ENCODE results near the gene ARHGAP25. TPM values are rescaled to one million over a fixed set of nuclear protein-coding genes. Genes with fewer than 3 reads are reported as not detected.

ARHGAP25 gene
- total RNA-seq, 3 donors from 2014 or later (not counting 1 experiment from before 2014, with no cell fraction given) = 122 to 180 (median 155) TPM

DNA sequence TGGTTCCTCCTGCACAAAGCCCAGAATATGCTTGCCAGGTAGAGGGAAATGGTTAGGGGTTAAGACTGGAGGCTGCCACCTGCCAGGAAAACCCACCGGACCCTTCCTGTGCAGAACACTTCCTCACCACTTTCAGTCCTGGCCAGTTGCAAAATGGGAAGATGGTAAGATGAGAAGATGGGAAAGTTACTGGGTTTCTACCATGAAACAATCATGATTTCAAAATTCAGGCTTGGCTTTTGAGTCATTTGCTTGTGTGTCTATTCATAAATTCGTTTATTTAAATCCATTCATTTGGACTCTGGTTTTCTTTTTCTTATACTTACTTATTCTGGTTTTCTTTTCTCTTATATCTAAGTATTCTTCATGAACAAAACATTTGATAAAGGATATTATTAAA is 129.4 kb downstream of the ARHGAP25 start:
- Histone ChIP-seq H3K9me3 (ENCODE audit: control insufficient read depth, insufficient read depth, low read length) (no peaks in the 10 kb centered on the region), H3K4me3 (ENCODE audit: low read length) (no peak overlapping the region), H3K27me3 (ENCODE audit: control insufficient read depth, insufficient read depth, low read length) (no peaks in the 10 kb centered on the region), H3K4me1 (ENCODE audit: control insufficient read depth, insufficient read depth, low read length) (no peaks in the 10 kb centered on the region), H3K36me3 (ENCODE audit: control insufficient read depth, insufficient read depth, low read length) (no peaks in the 10 kb centered on the region), H3K27ac (ENCODE audit: low read length) (no peak overlapping the region)
- WGBS (ENCODE audit: insufficient coverage) = 71% methylated on average over 1 of the region's 2 CpGs
- Mint-ChIP-seq H3K36me3 (no peaks in the 10 kb centered on the region), H3K4me3 (no peak overlapping the region), H3K9me3 (no peaks in the 10 kb centered on the region), H3K4me1 (peaks cover 9 to 15% of the 10 kb centered on the region in 2 donors), H3K27ac (no peak overlapping the region), H3K27me3 (ENCODE audit: low read depth in 2 of 2) (peaks cover 8 to 14% of the 10 kb centered on the region in 2 donors)
- intact Hi-C loops (cut with micrococcal nuclease) = no loop called here
- no peak for DNase-seq
- ATAC-seq = no peak
- TF ChIP-seq, protein P1, sequence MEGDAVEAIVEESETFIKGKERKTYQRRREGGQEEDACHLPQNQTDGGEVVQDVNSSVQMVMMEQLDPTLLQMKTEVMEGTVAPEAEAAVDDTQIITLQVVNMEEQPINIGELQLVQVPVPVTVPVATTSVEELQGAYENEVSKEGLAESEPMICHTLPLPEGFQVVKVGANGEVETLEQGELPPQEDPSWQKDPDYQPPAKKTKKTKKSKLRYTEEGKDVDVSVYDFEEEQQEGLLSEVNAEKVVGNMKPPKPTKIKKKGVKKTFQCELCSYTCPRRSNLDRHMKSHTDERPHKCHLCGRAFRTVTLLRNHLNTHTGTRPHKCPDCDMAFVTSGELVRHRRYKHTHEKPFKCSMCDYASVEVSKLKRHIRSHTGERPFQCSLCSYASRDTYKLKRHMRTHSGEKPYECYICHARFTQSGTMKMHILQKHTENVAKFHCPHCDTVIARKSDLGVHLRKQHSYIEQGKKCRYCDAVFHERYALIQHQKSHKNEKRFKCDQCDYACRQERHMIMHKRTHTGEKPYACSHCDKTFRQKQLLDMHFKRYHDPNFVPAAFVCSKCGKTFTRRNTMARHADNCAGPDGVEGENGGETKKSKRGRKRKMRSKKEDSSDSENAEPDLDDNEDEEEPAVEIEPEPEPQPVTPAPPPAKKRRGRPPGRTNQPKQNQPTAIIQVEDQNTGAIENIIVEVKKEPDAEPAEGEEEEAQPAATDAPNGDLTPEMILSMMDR (IDR thresholded peaks at IDR 0.05) = no peak

DNA sequence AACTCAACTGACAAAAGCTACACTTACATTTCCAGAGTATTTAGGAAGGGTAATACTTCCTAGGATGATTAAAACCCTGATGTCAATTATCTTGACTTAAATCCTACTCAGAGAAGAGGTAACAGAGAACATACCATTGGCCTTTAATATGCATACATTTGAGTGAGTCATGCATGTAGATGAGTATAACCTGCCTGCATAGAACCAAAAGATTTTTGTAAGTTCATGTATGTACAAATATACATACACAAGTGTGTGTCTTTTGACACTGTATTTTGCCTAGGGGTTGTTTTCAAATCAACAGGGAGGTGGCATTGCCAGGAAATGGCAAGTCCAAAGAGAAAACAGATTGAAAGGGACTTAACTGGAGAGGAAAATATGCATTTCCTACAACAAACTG is 130.5 kb downstream of the ARHGAP25 start:
- Mint-ChIP-seq H3K27ac (no peak overlapping the region), H3K9me3 (no peaks in the 10 kb centered on the region), H3K4me3 (no peak overlapping the region), H3K36me3 (no peaks in the 10 kb centered on the region), H3K4me1 (peaks cover 0 to 3% of the 10 kb centered on the region in 2 donors), H3K27me3 (ENCODE audit: low read depth in 2 of 2) (peaks cover 8 to 14% of the 10 kb centered on the region in 2 donors)
- Histone ChIP-seq H3K9me3 (ENCODE audit: control insufficient read depth, insufficient read depth, low read length) (no peaks in the 10 kb centered on the region), H3K27ac (ENCODE audit: low read length) (no peak overlapping the region), H3K4me3 (ENCODE audit: low read length) (no peak overlapping the region), H3K27me3 (ENCODE audit: control insufficient read depth, insufficient read depth, low read length) (no peaks in the 10 kb centered on the region), H3K4me1 (ENCODE audit: control insufficient read depth, insufficient read depth, low read length) (no peaks in the 10 kb centered on the region), H3K36me3 (ENCODE audit: control insufficient read depth, insufficient read depth, low read length) (no peaks in the 10 kb centered on the region)
- ATAC-seq (no peak), DNase-seq (no peak)
- intact Hi-C loops (cut with micrococcal nuclease) = no loop called here
- TF ChIP-seq, protein P1 (IDR thresholded peaks at IDR 0.05) = no peak

- Mint-ChIP-seq H3K36me3 (no peaks in the 10 kb centered on the region), H3K27ac (no peak overlapping the region), H3K4me1 (no peaks in the 10 kb centered on the region), H3K4me3 (no peak overlapping the region), H3K27me3 (ENCODE audit: low read depth in 2 of 2) (peaks cover 7 to 14% of the 10 kb centered on the region in 2 donors), H3K9me3 (no peaks in the 10 kb centered on the region)
- 70% methylated on average over 2 of the region's 2 CpGs for WGBS (ENCODE audit: insufficient coverage)
- TF ChIP-seq, protein P1 (IDR thresholded peaks at IDR 0.05) = no peak
- Histone ChIP-seq H3K36me3 (ENCODE audit: control insufficient read depth, insufficient read depth, low read length) (no peaks in the 10 kb centered on the region), H3K27ac (ENCODE audit: low read length) (no peak overlapping the region), H3K4me1 (ENCODE audit: control insufficient read depth, insufficient read depth, low read length) (no peaks in the 10 kb centered on the region), H3K9me3 (ENCODE audit: control insufficient read depth, insufficient read depth, low read length) (no peaks in the 10 kb centered on the region), H3K27me3 (ENCODE audit: control insufficient read depth, insufficient read depth, low read length) (no peaks in the 10 kb centered on the region), H3K4me3 (ENCODE audit: low read length) (no peak overlapping the region)
- ATAC-seq (no peak), DNase-seq (no peak)
- intact Hi-C loops (cut with micrococcal nuclease) = no loop called here
Observed at GRCh38 chr2:68870215-68870614, 135.6 kb downstream of the ARHGAP25 start.

- no peak within 1 kb of the TSS for H3K27ac ChIP-seq (ENCODE audit: low read length)
- no peaks in the 10 kb centered on the region for H3K36me3 ChIP-seq (ENCODE audit: control insufficient read depth, insufficient read depth, low read length)
- intact Hi-C loops (cut with micrococcal nuclease) = no loop called here
- Mint-ChIP-seq H3K9me3 (no peaks in the 10 kb centered on the region), H3K27me3 (ENCODE audit: low read depth in 2 of 2) (peaks cover 16 to 17% of the 10 kb centered on the region in 2 donors), H3K4me1 (no peaks in the 10 kb centered on the region), H3K36me3 (no peaks in the 10 kb centered on the region), H3K27ac (no peak within 1 kb of the TSS), H3K4me3 (no peak within 1 kb of the TSS)
- ATAC-seq = no peak
- H3K4me3 ChIP-seq (ENCODE audit: low read length) = no peak within 1 kb of the TSS
- H3K27me3 ChIP-seq (ENCODE audit: control insufficient read depth, insufficient read depth, low read length) = no peaks in the 10 kb centered on the region
- no peaks in the 10 kb centered on the region for H3K4me1 ChIP-seq (ENCODE audit: control insufficient read depth, insufficient read depth, low read length)
- DNase-seq = no peak
- TF ChIP-seq, protein P1 (IDR thresholded peaks at IDR 0.05) = no peak
- 95% methylated on average over 6 of the region's 6 CpGs for WGBS (ENCODE audit: insufficient coverage)
- no peaks in the 10 kb centered on the region for H3K9me3 ChIP-seq (ENCODE audit: control insufficient read depth, insufficient read depth, low read length)
Observed at GRCh38 chr2:68871159-68871764, 136.7 kb downstream of the ARHGAP25 start, which contains the start of gene BMP10. BMP10 (minus strand) TSS chr2:68871397; CDS start chr2:68871358, 39 bp downstream.
